IMR-90 (cell line): ENCODE data around the gene ADD2. TPM values are rescaled to one million over a fixed set of nuclear protein-coding genes. Genes with fewer than 3 reads are reported as not detected.

ENCODE experiments used
- ATAC-seq: fragments of 200-7000 bp; cut with Tn5 transposase; 2 replicates; pipeline ENCODE4 v1.9.1; 2020; ENCODE audit warnings: low read depth, mild to moderate bottlenecking, moderate library complexity
- BruUV-seq: library from RNA; stranded (reverse); fragments of 400-500 nt; replicated peaks from 2 replicates; lab custom pipeline; 2021; lab: Mats Ljungman, UMichigan
- CTCF ChIA-PET: fragments of 300-600 bp; formaldehyde crosslinking; extraction: SDS; loops from one replicate; lab custom pipeline; 2021; ENCODE audit warnings: antibody characterized with exemption; lab: Yijun Ruan, JAX
- POLR2A ChIA-PET: fragments of 300-600 bp; sonication (Branson Sonifier 250); formaldehyde crosslinking; loops from one replicate; lab custom pipeline; 2022; ENCODE audit warnings: antibody characterized with exemption; ENCODE audit not compliant: unreplicated experiment; lab: Charles Lee
- DNase-seq: peaks from one replicate; pipeline ENCODE4 v3.0.0; 2013
- H2AFZ ChIP-seq: replicated peaks from 2 replicates; pipeline ENCODE3; 2013; ENCODE audit warnings: low read length, mild to moderate bottlenecking; ENCODE audit not compliant: poor library complexity
- H2AK5ac ChIP-seq: 2 replicates; pipeline ENCODE4 v1.6.1; 2013; ENCODE audit warnings: low read depth, low read length, inconsistent platforms
- H2AK9ac ChIP-seq: replicated peaks from 2 replicates; pipeline ENCODE3; 2013; ENCODE audit warnings: mild to moderate bottlenecking, low read depth, low read length, moderate library complexity; ENCODE audit not compliant: poor library complexity
- H2BK120ac ChIP-seq: 2 replicates; pipeline ENCODE4 v1.6.1; 2013; ENCODE audit warnings: low read depth, low read length, inconsistent platforms
- H2BK15ac ChIP-seq: 3 replicates; pipeline ENCODE4 v1.6.1; 2013; ENCODE audit warnings: low read depth, low read length, inconsistent platforms
- H2BK20ac ChIP-seq: 2 replicates; pipeline ENCODE4 v1.6.1; 2013; ENCODE audit warnings: low read depth, mild to moderate bottlenecking, inconsistent platforms, low read length, moderate library complexity
- H2BK5ac ChIP-seq: 2 replicates; pipeline ENCODE4 v1.6.1; 2013; ENCODE audit warnings: mild to moderate bottlenecking, low read depth, low read length, inconsistent platforms; ENCODE audit not compliant: poor library complexity, severe bottlenecking
- H3K14ac ChIP-seq: replicated peaks from 2 replicates; pipeline ENCODE4 v1.6.1; 2013; ENCODE audit warnings: low read depth, low read length, inconsistent platforms
- H3K18ac ChIP-seq: 2 replicates; pipeline ENCODE4 v1.6.1; 2013; ENCODE audit warnings: low read depth, low read length, control low read depth
- H3K23ac ChIP-seq: 2 replicates; pipeline ENCODE4 v1.6.1; 2013; ENCODE audit warnings: low read depth, low read length, inconsistent platforms
- H3K27ac ChIP-seq: 2 replicates; pipeline ENCODE4 v1.5.1; 2013; ENCODE audit warnings: mild to moderate bottlenecking, control low read depth, low read length; ENCODE audit not compliant: insufficient read depth
- H3K27me3 ChIP-seq: 2 replicates; pipeline ENCODE4 v1.6.1; 2013; ENCODE audit warnings: low read length; ENCODE audit not compliant: control insufficient read depth, insufficient read depth
- H3K36me3 ChIP-seq: 2 replicates; pipeline ENCODE4 v1.6.1; 2013; ENCODE audit warnings: low read length, mixed read lengths; ENCODE audit not compliant: control insufficient read depth, insufficient read depth
- H3K4ac ChIP-seq: 2 replicates; pipeline ENCODE4 v1.6.1; 2013; ENCODE audit warnings: low read depth, low read length, inconsistent platforms
- H3K4me1 ChIP-seq: 2 replicates; pipeline ENCODE4 v1.6.1; 2013; ENCODE audit warnings: low read length, mixed read lengths; ENCODE audit not compliant: control insufficient read depth, insufficient read depth
- H3K4me2 ChIP-seq: 2 replicates; pipeline ENCODE4 v1.6.1; 2013; ENCODE audit warnings: low read depth, mild to moderate bottlenecking, control low read depth, low read length, moderate library complexity
- H3K4me3 ChIP-seq: 2 replicates; pipeline ENCODE4 v1.5.1; 2013; ENCODE audit warnings: low read depth, mild to moderate bottlenecking, control low read depth, low read length, moderate library complexity; ENCODE audit not compliant: insufficient read depth
- H3K56ac ChIP-seq: 2 replicates; pipeline ENCODE4 v1.6.1; 2013; ENCODE audit warnings: low read length, inconsistent platforms; ENCODE audit not compliant: insufficient read depth; ENCODE audit errors: extremely low read depth
- H3K79me1 ChIP-seq, 2 experiments: 2 replicates each; pipeline ENCODE4 v1.6.1; 2013; ENCODE audit warnings: low read length in 2 of 2, inconsistent platforms in 1 of 2, low read depth in 1 of 2
- H3K9ac ChIP-seq: 2 replicates; pipeline ENCODE4 v1.6.1; 2013; ENCODE audit warnings: low read depth, low read length, control low read depth
- H3K9me1 ChIP-seq: 2 replicates; pipeline ENCODE4 v1.6.1; 2013; ENCODE audit warnings: low read length, inconsistent platforms; ENCODE audit not compliant: insufficient read depth
- H3K9me3 ChIP-seq: 2 replicates; pipeline ENCODE4 v1.6.1; 2013; ENCODE audit warnings: low read length; ENCODE audit not compliant: control insufficient read depth, insufficient read depth
- H4K20me1 ChIP-seq: 2 replicates; pipeline ENCODE4 v1.6.1; 2013; ENCODE audit warnings: low read length, inconsistent platforms; ENCODE audit not compliant: insufficient read depth
- H4K5ac ChIP-seq: 2 replicates; pipeline ENCODE4 v1.6.1; 2013; ENCODE audit warnings: mild to moderate bottlenecking, low read depth, low read length, control low read depth
- H4K8ac ChIP-seq, 2 experiments: 2 replicates each; pipeline ENCODE4 v1.6.1; 2013; ENCODE audit warnings: low read depth in 2 of 2, low read length in 2 of 2, control low read depth in 1 of 2, inconsistent platforms in 1 of 2
- H4K91ac ChIP-seq: 2 replicates; pipeline ENCODE4 v1.6.1; 2013; ENCODE audit warnings: low read depth, low read length, inconsistent platforms; ENCODE audit not compliant: insufficient read depth
- BHLHE40 ChIP-seq: fragments of 150-350 bp; IDR thresholded peaks from 2 replicates; pipeline ENCODE4 v1.6.1; 2016; ENCODE audit warnings: mild to moderate bottlenecking, low read depth, low read length
- MAFK ChIP-seq: IDR thresholded peaks from 2 replicates; pipeline ENCODE4 v1.6.1; 2012; ENCODE audit warnings: low read depth, low read length, improper control_type of control experiment
- MAZ ChIP-seq: IDR thresholded peaks from 2 replicates; pipeline ENCODE4 v1.6.1; 2012; ENCODE audit warnings: low read depth, mild to moderate bottlenecking, low read length, improper control_type of control experiment, moderate library complexity, borderline replicate concordance
- MXI1 ChIP-seq: IDR thresholded peaks from 2 replicates; pipeline ENCODE4 v1.6.1; 2012; ENCODE audit warnings: low read depth, mild to moderate bottlenecking, low read length, moderate library complexity, borderline replicate concordance
- RAD21 ChIP-seq: IDR thresholded peaks from 2 replicates; pipeline ENCODE4 v1.6.1; 2012; ENCODE audit warnings: low read length, improper control_type of control experiment
- RCOR1 ChIP-seq: IDR thresholded peaks from 2 replicates; pipeline ENCODE4 v1.6.1; 2012; ENCODE audit warnings: mild to moderate bottlenecking, low read length, improper control_type of control experiment; ENCODE audit not compliant: insufficient replicate concordance
- RFX5 ChIP-seq: IDR thresholded peaks from 2 replicates; pipeline ENCODE4 v1.8.0; 2012; ENCODE audit warnings: low read depth, mild to moderate bottlenecking, low read length, moderate library complexity
- SMC3 ChIP-seq: fragments of 150-350 bp; IDR thresholded peaks from 2 replicates; pipeline ENCODE4 v1.6.1; 2016; ENCODE audit warnings: low read depth, mild to moderate bottlenecking, antibody characterized with exemption, low read length, moderate library complexity
- WGBS, 2 experiments: methylation state at CpG; one replicate each; pipeline versions ENCODE4 v1.1.5 to v1.1.7; 2013; ENCODE audit warnings: missing lambda C conversion rate in 2 of 2; ENCODE audit not compliant: insufficient read length in 1 of 2; ENCODE audit errors: extremely low coverage in 2 of 2; 5-methylcytosine and 5-hydroxymethylcytosine counted together
- dilution Hi-C: fragments of 300-500 bp; cut with HindIII; formaldehyde crosslinking; loops from one replicate; pipeline ENCODE4 v1.14.3; 2018; ENCODE audit warnings: low sequenced_read_pairs; ENCODE audit not compliant: unreplicated experiment
- in situ Hi-C: fragments of 300-500 bp; cut with MboI; formaldehyde crosslinking; loops from 3 replicates; pipeline ENCODE4 v1.14.3; 2019; ENCODE audit warnings: low sequenced_read_pairs, inconsistent platforms, mixed read lengths
- intact Hi-C: fragments of 100-400 bp; cut with micrococcal nuclease; formaldehyde crosslinking; loops from 2 replicates; pipeline ENCODE4 v1.10.0; 2022
- polyA plus RNA-seq, 3 experiments: library from polyadenylated mRNA; depleted of rRNA; stranded (reverse); fragments of >200 nt; gene quantifications; 2 replicates each; pipeline ENCODE4 v1.2.3, GENCODE V29; 2012; ENCODE audit warnings: low replicate concordance in 1 of 3
- total RNA-seq: library from RNA; depleted of rRNA; stranded (reverse); fragments of >200 nt; gene quantifications from 2 replicates; pipeline ENCODE4 v1.2.3, GENCODE V29; 2012
- TF ChIP-seq, protein P1 (sequence below): fragments of 150-350 bp; IDR thresholded peaks from 2 replicates; pipeline ENCODE4 v1.6.1; 2017; ENCODE audit warnings: mild to moderate bottlenecking, antibody characterized with exemption, low read length, low read depth

The ADD2 gene
- total and polyA plus RNA-seq, 2 of the 4 experiments (the other 2 are of a cell fraction) = not detected

DNA sequence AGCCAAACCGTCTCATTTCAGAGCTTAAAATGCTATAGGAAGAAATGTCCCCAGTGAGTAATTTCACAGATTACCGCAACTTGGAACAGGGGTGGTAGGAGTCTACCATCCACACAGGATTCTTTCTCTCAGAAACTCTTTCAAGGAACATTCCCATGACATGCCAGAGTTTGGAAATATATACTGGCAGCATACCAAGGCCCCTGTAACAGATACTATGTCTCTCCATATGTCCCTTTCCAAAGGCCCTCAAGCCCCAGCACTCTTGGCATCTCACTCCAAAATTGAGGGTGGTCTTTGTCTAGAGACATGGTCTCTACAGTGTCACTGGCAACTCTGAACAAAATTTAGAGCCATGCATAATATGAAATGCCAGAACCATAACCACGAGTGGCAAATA is 11.5 kb upstream of the ADD2 start:
- H4K20me1 ChIP-seq = no peaks in the 10 kb centered on the region
- intact Hi-C loops (no loop called here), dilution Hi-C loops (no loop called here), in situ Hi-C loops (no loop called here)
- no peak overlapping the region for H2BK120ac ChIP-seq
- no peaks in the 10 kb centered on the region for H3K4me1 ChIP-seq
- H2AK9ac ChIP-seq = no peak overlapping the region
- POLR2A ChIA-PET = no interaction called here
- H3K14ac ChIP-seq = no peak overlapping the region
- no peak overlapping the region for H2AFZ ChIP-seq
- H3K79me1 ChIP-seq = no peaks in the 10 kb centered on the region
- no peak overlapping the region for H3K4me2 ChIP-seq
- H4K5ac ChIP-seq = no peak overlapping the region
- no peak overlapping the region for H2BK5ac ChIP-seq
- no CpG with 5 or more reads among the region's 3 CpGs for WGBS, 2 experiments
- H3K36me3 ChIP-seq = no peaks in the 10 kb centered on the region
- H2BK15ac ChIP-seq = no peak overlapping the region
- CTCF ChIA-PET = interaction anchor here (0.7 kb wide), 1 partner anchor 13 kb away, joined by 3 read pairs; no protein-coding TSS in a partner anchor
- TF ChIP-seq MXI1 (no peak), RFX5 (no peak), MAZ (no peak), MAFK (no peak), RCOR1 (no peak), RAD21 (no peak), BHLHE40 (no peak), SMC3 (no peak)
- TF ChIP-seq, protein P1, sequence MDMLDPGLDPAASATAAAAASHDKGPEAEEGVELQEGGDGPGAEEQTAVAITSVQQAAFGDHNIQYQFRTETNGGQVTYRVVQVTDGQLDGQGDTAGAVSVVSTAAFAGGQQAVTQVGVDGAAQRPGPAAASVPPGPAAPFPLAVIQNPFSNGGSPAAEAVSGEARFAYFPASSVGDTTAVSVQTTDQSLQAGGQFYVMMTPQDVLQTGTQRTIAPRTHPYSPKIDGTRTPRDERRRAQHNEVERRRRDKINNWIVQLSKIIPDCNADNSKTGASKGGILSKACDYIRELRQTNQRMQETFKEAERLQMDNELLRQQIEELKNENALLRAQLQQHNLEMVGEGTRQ = no peak
- DNase-seq (no peak), ATAC-seq (no peak)
- H3K9ac ChIP-seq = no peak overlapping the region
- no peaks in the 10 kb centered on the region for H3K9me3 ChIP-seq
- no peak overlapping the region for H3K23ac ChIP-seq
- no peak overlapping the region for H3K27ac ChIP-seq
- no peak overlapping the region for H3K4me3 ChIP-seq
- H3K4ac ChIP-seq = no peak overlapping the region
- peaks cover 2% of the 10 kb centered on the region for H3K27me3 ChIP-seq
- no peak overlapping the region for H3K18ac ChIP-seq
- H2BK20ac ChIP-seq = no peak overlapping the region
- no peak overlapping the region for H3K56ac ChIP-seq
- H2AK5ac ChIP-seq = no peak overlapping the region
- H4K91ac ChIP-seq = no peak overlapping the region
- no TSS peak for BruUV-seq
- H3K9me1 ChIP-seq = no peaks in the 10 kb centered on the region
- H4K8ac ChIP-seq = no peak overlapping the region
